ENCODE data around the gene GABRA5.

DNA sequence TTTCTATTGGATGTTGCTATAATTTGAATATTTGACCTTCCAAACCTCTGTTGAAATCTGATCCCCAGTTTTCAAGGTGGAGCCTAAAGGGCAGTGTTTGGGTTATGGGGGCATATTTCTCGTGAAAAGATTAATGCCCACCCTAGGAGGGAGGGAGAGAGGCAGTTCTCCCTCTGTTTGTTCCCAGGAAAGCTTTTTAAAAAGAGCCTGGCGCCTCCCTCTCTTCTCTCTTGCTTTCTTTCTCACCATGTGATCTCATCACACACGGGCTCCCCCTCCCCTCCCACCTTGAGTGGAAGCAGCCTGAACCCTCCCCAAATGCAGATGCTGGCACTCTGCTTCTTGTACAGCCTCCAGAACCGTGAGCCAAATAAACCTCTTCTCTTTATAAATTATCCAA is 12.4 kb upstream of the GABRA5 start:
- TF ChIP-seq, protein P1, sequence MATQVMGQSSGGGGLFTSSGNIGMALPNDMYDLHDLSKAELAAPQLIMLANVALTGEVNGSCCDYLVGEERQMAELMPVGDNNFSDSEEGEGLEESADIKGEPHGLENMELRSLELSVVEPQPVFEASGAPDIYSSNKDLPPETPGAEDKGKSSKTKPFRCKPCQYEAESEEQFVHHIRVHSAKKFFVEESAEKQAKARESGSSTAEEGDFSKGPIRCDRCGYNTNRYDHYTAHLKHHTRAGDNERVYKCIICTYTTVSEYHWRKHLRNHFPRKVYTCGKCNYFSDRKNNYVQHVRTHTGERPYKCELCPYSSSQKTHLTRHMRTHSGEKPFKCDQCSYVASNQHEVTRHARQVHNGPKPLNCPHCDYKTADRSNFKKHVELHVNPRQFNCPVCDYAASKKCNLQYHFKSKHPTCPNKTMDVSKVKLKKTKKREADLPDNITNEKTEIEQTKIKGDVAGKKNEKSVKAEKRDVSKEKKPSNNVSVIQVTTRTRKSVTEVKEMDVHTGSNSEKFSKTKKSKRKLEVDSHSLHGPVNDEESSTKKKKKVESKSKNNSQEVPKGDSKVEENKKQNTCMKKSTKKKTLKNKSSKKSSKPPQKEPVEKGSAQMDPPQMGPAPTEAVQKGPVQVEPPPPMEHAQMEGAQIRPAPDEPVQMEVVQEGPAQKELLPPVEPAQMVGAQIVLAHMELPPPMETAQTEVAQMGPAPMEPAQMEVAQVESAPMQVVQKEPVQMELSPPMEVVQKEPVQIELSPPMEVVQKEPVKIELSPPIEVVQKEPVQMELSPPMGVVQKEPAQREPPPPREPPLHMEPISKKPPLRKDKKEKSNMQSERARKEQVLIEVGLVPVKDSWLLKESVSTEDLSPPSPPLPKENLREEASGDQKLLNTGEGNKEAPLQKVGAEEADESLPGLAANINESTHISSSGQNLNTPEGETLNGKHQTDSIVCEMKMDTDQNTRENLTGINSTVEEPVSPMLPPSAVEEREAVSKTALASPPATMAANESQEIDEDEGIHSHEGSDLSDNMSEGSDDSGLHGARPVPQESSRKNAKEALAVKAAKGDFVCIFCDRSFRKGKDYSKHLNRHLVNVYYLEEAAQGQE (IDR thresholded peaks at IDR 0.05; ENCODE audit: unreplicated experiment) = no peak
- TF ChIP-seq, protein P2, sequence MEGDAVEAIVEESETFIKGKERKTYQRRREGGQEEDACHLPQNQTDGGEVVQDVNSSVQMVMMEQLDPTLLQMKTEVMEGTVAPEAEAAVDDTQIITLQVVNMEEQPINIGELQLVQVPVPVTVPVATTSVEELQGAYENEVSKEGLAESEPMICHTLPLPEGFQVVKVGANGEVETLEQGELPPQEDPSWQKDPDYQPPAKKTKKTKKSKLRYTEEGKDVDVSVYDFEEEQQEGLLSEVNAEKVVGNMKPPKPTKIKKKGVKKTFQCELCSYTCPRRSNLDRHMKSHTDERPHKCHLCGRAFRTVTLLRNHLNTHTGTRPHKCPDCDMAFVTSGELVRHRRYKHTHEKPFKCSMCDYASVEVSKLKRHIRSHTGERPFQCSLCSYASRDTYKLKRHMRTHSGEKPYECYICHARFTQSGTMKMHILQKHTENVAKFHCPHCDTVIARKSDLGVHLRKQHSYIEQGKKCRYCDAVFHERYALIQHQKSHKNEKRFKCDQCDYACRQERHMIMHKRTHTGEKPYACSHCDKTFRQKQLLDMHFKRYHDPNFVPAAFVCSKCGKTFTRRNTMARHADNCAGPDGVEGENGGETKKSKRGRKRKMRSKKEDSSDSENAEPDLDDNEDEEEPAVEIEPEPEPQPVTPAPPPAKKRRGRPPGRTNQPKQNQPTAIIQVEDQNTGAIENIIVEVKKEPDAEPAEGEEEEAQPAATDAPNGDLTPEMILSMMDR (conservative IDR thresholded peaks at IDR 0.05; ENCODE audit: low read depth in 2 of 2) = no peak
- no peak for TF ChIP-seq JUNB (IDR thresholded peaks at IDR 0.05; ENCODE audit: unreplicated experiment)
- no peak for TF ChIP-seq EZH2 (IDR thresholded peaks at IDR 0.05; ENCODE audit: low read depth, unreplicated experiment)
- TF ChIP-seq EZH2phosphoT487 (IDR thresholded peaks at IDR 0.05; ENCODE audit: unreplicated experiment) = no peak
- no peak for TF ChIP-seq POLR2AphosphoS5 (IDR thresholded peaks at IDR 0.05; ENCODE audit: low read depth)
- no peak for TF ChIP-seq NANOG (IDR thresholded peaks at IDR 0.05; ENCODE audit: borderline replicate concordance)
- no peak for TF ChIP-seq CREB1 (CRISPR knock-in tag; IDR thresholded peaks at IDR 0.05; ENCODE audit: low read depth)
- TF ChIP-seq, protein P3, sequence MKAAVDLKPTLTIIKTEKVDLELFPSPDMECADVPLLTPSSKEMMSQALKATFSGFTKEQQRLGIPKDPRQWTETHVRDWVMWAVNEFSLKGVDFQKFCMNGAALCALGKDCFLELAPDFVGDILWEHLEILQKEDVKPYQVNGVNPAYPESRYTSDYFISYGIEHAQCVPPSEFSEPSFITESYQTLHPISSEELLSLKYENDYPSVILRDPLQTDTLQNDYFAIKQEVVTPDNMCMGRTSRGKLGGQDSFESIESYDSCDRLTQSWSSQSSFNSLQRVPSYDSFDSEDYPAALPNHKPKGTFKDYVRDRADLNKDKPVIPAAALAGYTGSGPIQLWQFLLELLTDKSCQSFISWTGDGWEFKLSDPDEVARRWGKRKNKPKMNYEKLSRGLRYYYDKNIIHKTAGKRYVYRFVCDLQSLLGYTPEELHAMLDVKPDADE (IDR thresholded peaks at IDR 0.05) = no peak
- no peak for TF ChIP-seq ZNF331 (CRISPR knock-in tag; IDR thresholded peaks at IDR 0.05; ENCODE audit: low read depth)

Data from GM23338 (cell line).